Keratinocyte (primary cell): ENCODE data around the gene ITIH6.

Experiments used
- CTCF ChIP-seq, 3 experiments: IDR thresholded peaks in 1 of 3; conservative IDR thresholded peaks in 1 of 3; optimal IDR thresholded peaks in 1 of 3; 2 replicates in 2 of 3; 3 replicates in 1 of 3; pipeline versions ENCODE3 to v1.5.1; 2011; ENCODE audit warnings: low read length in 3 of 3, mild to moderate bottlenecking in 3 of 3, moderate library complexity in 2 of 3, control low read depth in 1 of 3, inconsistent platforms in 1 of 3; ENCODE audit not compliant: insufficient read depth in 2 of 3; ENCODE audit errors: extremely low read depth in 1 of 3
- EZH2 ChIP-seq: IDR thresholded peaks from one replicate; pipeline ENCODE4 v1.6.1; 2012; ENCODE audit warnings: inconsistent platforms, mild to moderate bottlenecking, low read length, moderate library complexity

GRCh38 chrX:54748626-54749025, 49.4 kb downstream of the ITIH6 start:
- no peak for TF ChIP-seq CTCF (optimal IDR thresholded peaks at IDR 0.05 in 1 of 3, IDR thresholded peaks at IDR 0.05 in 1 of 3, conservative IDR thresholded peaks at IDR 0.05 in 1 of 3; ENCODE audit: extremely low read depth in 1 of 3, insufficient read depth in 2 of 3, low read length in 3 of 3)
- TF ChIP-seq EZH2 = no peak
